GM23338 (cell line): ENCODE results near the gene CBFA2T3. TPM values are rescaled to one million over a fixed set of nuclear protein-coding genes. Genes with fewer than 3 reads are reported as not detected.

Experiments
- ATAC-seq: fragments of 200-7000 bp; cut with Tn5 transposase; 3 replicates; pipeline ENCODE4 v1.9.1; 2020
- DNase-seq: peaks from one replicate; pipeline ENCODE4 v3.0.0-alpha.2; 2015; ENCODE audit warnings: low spot score
- H2AFZ ChIP-seq: fragments of 200-600 bp; sonication (generic); 2 replicates; pipeline ENCODE4 v1.8.0; 2016; ENCODE audit warnings: antibody characterized with exemption, mild to moderate bottlenecking, moderate library complexity
- H3F3A ChIP-seq: fragments of 200-600 bp; sonication (generic); replicated peaks from 2 replicates; pipeline ENCODE4 v1.8.0; 2017; ENCODE audit warnings: antibody characterized with exemption, mixed run types, low read depth
- H3K27ac ChIP-seq: fragments of 200-600 bp; sonication (generic); 2 replicates; pipeline ENCODE4 v1.6.1; 2016; ENCODE audit warnings: low read depth
- H3K27me3 ChIP-seq: fragments of 200-600 bp; sonication (generic); 2 replicates; pipeline ENCODE4 v1.8.0; 2016; ENCODE audit warnings: mild to moderate bottlenecking, mixed run types, moderate library complexity; ENCODE audit not compliant: insufficient read depth
- H3K36me3 ChIP-seq: fragments of 200-600 bp; sonication (generic); 2 replicates; pipeline ENCODE4 v1.8.0; 2016; ENCODE audit warnings: mild to moderate bottlenecking; ENCODE audit not compliant: insufficient read depth
- H3K4me1 ChIP-seq: fragments of 200-600 bp; sonication (generic); 2 replicates; pipeline ENCODE4 v1.8.0; 2016; ENCODE audit warnings: mild to moderate bottlenecking, moderate library complexity; ENCODE audit not compliant: insufficient read depth
- H3K4me2 ChIP-seq: fragments of 200-600 bp; sonication (generic); 2 replicates; pipeline ENCODE4 v1.7.1; 2017; ENCODE audit warnings: mixed run types
- H3K4me3 ChIP-seq: fragments of 200-600 bp; sonication (generic); 2 replicates; pipeline ENCODE4 v1.6.1; 2016; ENCODE audit warnings: mixed run types
- H3K79me2 ChIP-seq: fragments of 200-600 bp; sonication (generic); replicated peaks from 2 replicates; pipeline ENCODE4 v1.8.0; 2017; ENCODE audit warnings: mild to moderate bottlenecking; ENCODE audit not compliant: insufficient read depth
- H3K9me2 ChIP-seq: fragments of 200-600 bp; sonication (generic); 2 replicates; pipeline ENCODE4 v1.8.0; 2017; ENCODE audit not compliant: insufficient read depth
- H4K20me1 ChIP-seq: fragments of 200-600 bp; sonication (generic); replicated peaks from 2 replicates; pipeline ENCODE4 v1.8.0; 2017; ENCODE audit warnings: mild to moderate bottlenecking; ENCODE audit not compliant: insufficient read depth
- H3K27ac Mint-ChIP-seq: 2 replicates; pipeline ENCODE4 v1.8.0; 2020; ENCODE audit warnings: inconsistent platforms, mild to moderate bottlenecking, moderate library complexity, mixed read lengths
- H3K27me3 Mint-ChIP-seq: 3 replicates; pipeline ENCODE4 v1.8.0; 2022; ENCODE audit warnings: low read depth, mild to moderate bottlenecking, moderate library complexity, mixed read lengths, inconsistent platforms; ENCODE audit not compliant: insufficient read depth, poor library complexity
- H3K36me3 Mint-ChIP-seq: 3 replicates; pipeline ENCODE4 v1.8.0; 2021; ENCODE audit warnings: low read depth, mild to moderate bottlenecking, inconsistent platforms, moderate library complexity, mixed read lengths
- H3K4me1 Mint-ChIP-seq: 3 replicates; pipeline ENCODE4 v1.8.0; 2020; ENCODE audit warnings: mild to moderate bottlenecking, inconsistent platforms, mixed read lengths
- H3K4me3 Mint-ChIP-seq: 3 replicates; pipeline ENCODE4 v1.8.0; 2021; ENCODE audit warnings: moderate library complexity, mild to moderate bottlenecking, inconsistent platforms, mixed read lengths
- H3K9me3 Mint-ChIP-seq: 3 replicates; pipeline ENCODE4 v1.8.0; 2020; ENCODE audit warnings: moderate library complexity, mild to moderate bottlenecking, inconsistent platforms, mixed read lengths
- CREB1 ChIP-seq: fragments of 250-450 bp; sonication (Bioruptor Pico); IDR thresholded peaks from 2 replicates; pipeline ENCODE4 v1.5.0; 2020; ENCODE audit warnings: low read depth, mild to moderate bottlenecking, moderate library complexity
- CTCF ChIP-seq, 2 experiments: fragments of 200-600 bp in 1 of 2; sonication (generic) in 1 of 2; conservative IDR thresholded peaks; 2 replicates each; pipeline versions ENCODE4 v1.5.1 to v1.6.1; 2016 to 2017; ENCODE audit warnings: antibody characterized with exemption in 2 of 2, low read depth in 2 of 2, mild to moderate bottlenecking in 2 of 2, moderate library complexity in 1 of 2
- EZH2 ChIP-seq: fragments of 200-600 bp; sonication (generic); IDR thresholded peaks from one replicate; pipeline ENCODE4 v1.8.0; 2017; ENCODE audit warnings: antibody characterized with exemption, mild to moderate bottlenecking, low read depth; ENCODE audit not compliant: unreplicated experiment
- EZH2phosphoT487 ChIP-seq: fragments of 200-600 bp; sonication (generic); IDR thresholded peaks from one replicate; pipeline ENCODE4 v1.8.1; 2018; ENCODE audit warnings: antibody characterized with exemption; ENCODE audit not compliant: unreplicated experiment
- NANOG ChIP-seq: IDR thresholded peaks from 2 replicates; pipeline ENCODE4 v1.6.1; 2016; ENCODE audit warnings: antibody characterized with exemption, borderline replicate concordance
- POLR2AphosphoS5 ChIP-seq: IDR thresholded peaks from 2 replicates; pipeline ENCODE4 v1.6.1; 2016; ENCODE audit warnings: antibody characterized with exemption, low read depth
- STAT1 ChIP-seq: IDR thresholded peaks from one replicate; pipeline ENCODE4 v1.6.1; 2016; ENCODE audit warnings: antibody characterized with exemption; ENCODE audit not compliant: unreplicated experiment
- ZNF114 ChIP-seq: fragments of 250-450 bp; sonication (Bioruptor Pico); IDR thresholded peaks from 2 replicates; pipeline ENCODE4 v1.5.0; 2020; ENCODE audit warnings: mild to moderate bottlenecking, moderate library complexity
- ZNF331 ChIP-seq: fragments of 250-450 bp; sonication (Bioruptor Pico); IDR thresholded peaks from 2 replicates; pipeline ENCODE4 v1.5.0; 2020; ENCODE audit warnings: low read depth, mild to moderate bottlenecking, moderate library complexity
- ZNF462 ChIP-seq: fragments of 250-450 bp; sonication (Bioruptor Pico); IDR thresholded peaks from 2 replicates; pipeline ENCODE4 v1.5.0; 2020; ENCODE audit warnings: mild to moderate bottlenecking, moderate library complexity
- polyA plus RNA-seq: library from polyadenylated mRNA; unstranded; fragments of >200 nt; fragmentation: Nextera tagmentation; extraction: Ambion mirVana; gene quantifications from 2 replicates; pipeline ENCODE4 v1.2.1, GENCODE V29; 2016
- total RNA-seq: library from RNA; depleted of rRNA; stranded (reverse); fragments of >200 nt; shearing (Covaris generic); gene quantifications from 2 replicates; pipeline ENCODE4 v1.2.3, GENCODE V29; 2014
- TF ChIP-seq, protein P1 (sequence below): IDR thresholded peaks from one replicate; pipeline ENCODE4 v1.6.1; 2018; ENCODE audit warnings: antibody characterized with exemption; ENCODE audit not compliant: unreplicated experiment
- TF ChIP-seq, protein P2 (sequence below): IDR thresholded peaks from 2 replicates; pipeline ENCODE4 v1.6.1; 2016; ENCODE audit warnings: antibody characterized with exemption

The CBFA2T3 gene
- total and polyA plus RNA-seq, 2 experiments from 2014 or later: 0.87 to 1.5 TPM

- H3K9me2 ChIP-seq: no peaks in the 10 kb centered on the region
- no peak overlapping the region for H3K27ac ChIP-seq
- peaks cover 7% of the 10 kb centered on the region for H3K27me3 Mint-ChIP-seq
- no peak for ATAC-seq
- H4K20me1 ChIP-seq: no peaks in the 10 kb centered on the region
- DNase-seq: no peak
- H3F3A ChIP-seq: no peaks in the 10 kb centered on the region
- peaks cover 20% of the 10 kb centered on the region; the same call in 2 of the 3 replicates for H3K4me1 Mint-ChIP-seq
- H2AFZ ChIP-seq: no peak overlapping the region
- no peak overlapping the region; the same call in 2 of the 3 replicates for H3K4me3 Mint-ChIP-seq
- no peaks in the 10 kb centered on the region for H3K36me3 Mint-ChIP-seq
- no peak overlapping the region for H3K4me3 ChIP-seq
- no peak overlapping the region for H3K4me2 ChIP-seq
- no peak overlapping the region for H3K27ac Mint-ChIP-seq
- no peaks in the 10 kb centered on the region for H3K36me3 ChIP-seq
- no peaks in the 10 kb centered on the region for H3K27me3 ChIP-seq
- H3K9me3 Mint-ChIP-seq: peaks cover 6% of the 10 kb centered on the region
- H3K79me2 ChIP-seq: no peaks in the 10 kb centered on the region
- no peak for TF ChIP-seq STAT1
- no peak for TF ChIP-seq NANOG
- no peak for TF ChIP-seq CREB1
- TF ChIP-seq EZH2phosphoT487: no peak
- no peak for TF ChIP-seq ZNF462 (CRISPR knock-in tag)
- TF ChIP-seq ZNF331: no peak
- TF ChIP-seq ZNF114: no peak
- TF ChIP-seq EZH2: no peak
- no peak for TF ChIP-seq CTCF (conservative IDR thresholded peaks at IDR 0.05; ENCODE audit: low read depth in 2 of 2)
- TF ChIP-seq, protein P1, sequence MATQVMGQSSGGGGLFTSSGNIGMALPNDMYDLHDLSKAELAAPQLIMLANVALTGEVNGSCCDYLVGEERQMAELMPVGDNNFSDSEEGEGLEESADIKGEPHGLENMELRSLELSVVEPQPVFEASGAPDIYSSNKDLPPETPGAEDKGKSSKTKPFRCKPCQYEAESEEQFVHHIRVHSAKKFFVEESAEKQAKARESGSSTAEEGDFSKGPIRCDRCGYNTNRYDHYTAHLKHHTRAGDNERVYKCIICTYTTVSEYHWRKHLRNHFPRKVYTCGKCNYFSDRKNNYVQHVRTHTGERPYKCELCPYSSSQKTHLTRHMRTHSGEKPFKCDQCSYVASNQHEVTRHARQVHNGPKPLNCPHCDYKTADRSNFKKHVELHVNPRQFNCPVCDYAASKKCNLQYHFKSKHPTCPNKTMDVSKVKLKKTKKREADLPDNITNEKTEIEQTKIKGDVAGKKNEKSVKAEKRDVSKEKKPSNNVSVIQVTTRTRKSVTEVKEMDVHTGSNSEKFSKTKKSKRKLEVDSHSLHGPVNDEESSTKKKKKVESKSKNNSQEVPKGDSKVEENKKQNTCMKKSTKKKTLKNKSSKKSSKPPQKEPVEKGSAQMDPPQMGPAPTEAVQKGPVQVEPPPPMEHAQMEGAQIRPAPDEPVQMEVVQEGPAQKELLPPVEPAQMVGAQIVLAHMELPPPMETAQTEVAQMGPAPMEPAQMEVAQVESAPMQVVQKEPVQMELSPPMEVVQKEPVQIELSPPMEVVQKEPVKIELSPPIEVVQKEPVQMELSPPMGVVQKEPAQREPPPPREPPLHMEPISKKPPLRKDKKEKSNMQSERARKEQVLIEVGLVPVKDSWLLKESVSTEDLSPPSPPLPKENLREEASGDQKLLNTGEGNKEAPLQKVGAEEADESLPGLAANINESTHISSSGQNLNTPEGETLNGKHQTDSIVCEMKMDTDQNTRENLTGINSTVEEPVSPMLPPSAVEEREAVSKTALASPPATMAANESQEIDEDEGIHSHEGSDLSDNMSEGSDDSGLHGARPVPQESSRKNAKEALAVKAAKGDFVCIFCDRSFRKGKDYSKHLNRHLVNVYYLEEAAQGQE: no peak
- TF ChIP-seq POLR2AphosphoS5: no peak
- TF ChIP-seq, protein P2, sequence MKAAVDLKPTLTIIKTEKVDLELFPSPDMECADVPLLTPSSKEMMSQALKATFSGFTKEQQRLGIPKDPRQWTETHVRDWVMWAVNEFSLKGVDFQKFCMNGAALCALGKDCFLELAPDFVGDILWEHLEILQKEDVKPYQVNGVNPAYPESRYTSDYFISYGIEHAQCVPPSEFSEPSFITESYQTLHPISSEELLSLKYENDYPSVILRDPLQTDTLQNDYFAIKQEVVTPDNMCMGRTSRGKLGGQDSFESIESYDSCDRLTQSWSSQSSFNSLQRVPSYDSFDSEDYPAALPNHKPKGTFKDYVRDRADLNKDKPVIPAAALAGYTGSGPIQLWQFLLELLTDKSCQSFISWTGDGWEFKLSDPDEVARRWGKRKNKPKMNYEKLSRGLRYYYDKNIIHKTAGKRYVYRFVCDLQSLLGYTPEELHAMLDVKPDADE: no peak
- no peaks in the 10 kb centered on the region for H3K4me1 ChIP-seq
Measured at GRCh38 chr16:88927010-88927409, 50.0 kb downstream of the CBFA2T3 start.
